SK-N-MC (cell line): ENCODE measurements around the gene SPRN.

Source experiments
- EZH2 ChIP-seq: fragments of 200-600 bp; sonication (generic); IDR thresholded peaks from one replicate; pipeline ENCODE4 v1.6.1; 2017; ENCODE audit warnings: antibody characterized with exemption
- FOXP2 ChIP-seq: optimal IDR thresholded peaks from 2 replicates; pipeline ENCODE3; 2011; ENCODE audit warnings: mild to moderate bottlenecking, moderate library complexity; ENCODE audit not compliant: insufficient read depth; ENCODE audit errors: extremely low read length, control extremely low read depth
- POLR2AphosphoS5 ChIP-seq: IDR thresholded peaks from 2 replicates; pipeline ENCODE4 v1.6.1; 2012; ENCODE audit warnings: mild to moderate bottlenecking, low read depth, low read length, borderline replicate concordance

DNA sequence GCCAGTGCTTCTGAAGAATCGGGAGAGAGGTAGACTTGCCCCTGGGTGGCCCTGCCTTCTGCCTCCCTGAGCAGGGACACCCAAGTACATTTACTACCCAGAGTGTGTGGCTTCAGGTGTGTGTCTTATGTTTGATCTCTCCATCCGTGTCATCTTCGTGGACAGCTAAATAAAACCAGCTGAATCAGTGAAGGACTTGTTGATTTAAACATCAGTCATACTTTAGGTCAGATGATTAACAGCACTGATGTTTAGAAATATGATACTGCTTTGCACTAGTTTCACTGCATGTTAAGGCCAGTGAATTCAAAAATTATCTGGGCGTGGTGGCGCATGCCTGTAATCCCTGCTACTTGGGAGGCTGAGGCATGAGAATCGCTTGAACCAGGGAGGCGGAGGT is 26.5 kb downstream of the SPRN start:
- TF ChIP-seq EZH2 (no peak), POLR2AphosphoS5 (no peak), FOXP2 (no peak)
